CD14-positive monocyte (primary cell): ENCODE measurements around the gene PARP8. TPM values are rescaled to one million over a fixed set of nuclear protein-coding genes. Genes with fewer than 3 reads are reported as not detected.

Experiments
- DNase-seq, 3 donors: peaks; one replicate each; pipeline ENCODE4 v3.0.0-alpha.2; 2011 to 2022
- H2AFZ ChIP-seq: 2 replicates; pipeline ENCODE4 v1.6.0; 2012; ENCODE audit warnings: mild to moderate bottlenecking, low read depth, low read length, inconsistent platforms; ENCODE audit not compliant: insufficient read depth, poor library complexity, severe bottlenecking
- H3K27ac ChIP-seq, 2 donors: 1 replicate in 1 of 2; 2 replicates in 1 of 2; pipeline ENCODE4 v1.5.1; 2012 to 2013; ENCODE audit warnings: low read length in 2 of 2, control low read depth in 1 of 2, inconsistent platforms in 1 of 2, low read depth in 1 of 2, mild to moderate bottlenecking in 1 of 2
- H3K27me3 ChIP-seq, 2 donors: one replicate each; pipeline versions ENCODE4 v1.6.0 to v1.6.1; 2011 to 2013; ENCODE audit warnings: low read length in 2 of 2; ENCODE audit not compliant: control insufficient read depth in 2 of 2, insufficient read depth in 2 of 2
- H3K36me3 ChIP-seq, 2 donors: replicated peaks in 1 of 2; 1 replicate in 1 of 2; 2 replicates in 1 of 2; pipeline versions ENCODE4 v1.5.1 to v1.6.1; 2012 to 2013; ENCODE audit warnings: low read length in 2 of 2, control low read depth in 1 of 2, inconsistent platforms in 1 of 2, mild to moderate bottlenecking in 1 of 2; ENCODE audit not compliant: insufficient read depth in 2 of 2, control insufficient read depth in 1 of 2
- H3K4me1 ChIP-seq, 2 donors: 1 replicate in 1 of 2; 2 replicates in 1 of 2; pipeline versions ENCODE4 v1.5.1 to v1.6.1; 2012 to 2013; ENCODE audit warnings: low read length in 2 of 2, control low read depth in 1 of 2, inconsistent platforms in 1 of 2, mild to moderate bottlenecking in 1 of 2, moderate library complexity in 1 of 2; ENCODE audit not compliant: insufficient read depth in 2 of 2, control insufficient read depth in 1 of 2
- H3K4me2 ChIP-seq: replicated peaks from 2 replicates; pipeline ENCODE3; 2012; ENCODE audit warnings: low read length, moderate library complexity, mild to moderate bottlenecking; ENCODE audit not compliant: poor library complexity, severe bottlenecking; ENCODE audit errors: extremely low read depth
- H3K4me3 ChIP-seq, 3 experiments: fragments of 200-600 bp in 1 of 3; sonication (generic) in 1 of 3; replicated peaks in 1 of 3; 1 replicate in 2 of 3; 2 replicates in 1 of 3; pipeline ENCODE4 v1.5.1; 2011 to 2013; ENCODE audit warnings: low read length in 3 of 3, mild to moderate bottlenecking in 3 of 3, control low read depth in 2 of 3, low read depth in 2 of 3, inconsistent platforms in 1 of 3, moderate library complexity in 1 of 3
- H3K79me2 ChIP-seq: 2 replicates; pipeline ENCODE4 v1.6.0; 2012; ENCODE audit warnings: mild to moderate bottlenecking, control low read depth, inconsistent platforms, low read length, moderate library complexity; ENCODE audit not compliant: insufficient read depth
- H3K9ac ChIP-seq: 2 replicates; pipeline ENCODE4 v1.6.0; 2017; ENCODE audit warnings: low read length, mild to moderate bottlenecking; ENCODE audit not compliant: insufficient read depth, poor library complexity, severe bottlenecking
- H3K9me3 ChIP-seq, 2 donors: replicated peaks in 1 of 2; 1 replicate in 1 of 2; 2 replicates in 1 of 2; pipeline versions ENCODE4 v1.5.1 to v1.6.1; 2012 to 2013; ENCODE audit warnings: low read length in 2 of 2, control low read depth in 1 of 2; ENCODE audit not compliant: control insufficient read depth in 1 of 2, insufficient read depth in 1 of 2
- H4K20me1 ChIP-seq: 2 replicates; pipeline ENCODE4 v1.6.0; 2012; ENCODE audit warnings: mild to moderate bottlenecking, low read length, control low read depth, moderate library complexity; ENCODE audit not compliant: insufficient read depth
- H3K27ac Mint-ChIP-seq, 7 donors: one replicate each; pipeline ENCODE4 v1.8.0; 2020; ENCODE audit warnings: mild to moderate bottlenecking in 7 of 7, mixed read lengths in 7 of 7, moderate library complexity in 6 of 7, inconsistent platforms in 2 of 7
- H3K27me3 Mint-ChIP-seq, 3 donors: one replicate each; pipeline ENCODE4 v1.8.0; 2021 to 2022; ENCODE audit warnings: low read depth in 3 of 3, mild to moderate bottlenecking in 3 of 3, mixed read lengths in 3 of 3, moderate library complexity in 3 of 3, inconsistent platforms in 1 of 3
- H3K36me3 Mint-ChIP-seq, 2 donors: one replicate each; pipeline ENCODE4 v1.8.0; 2020; ENCODE audit warnings: mixed read lengths in 2 of 2, inconsistent platforms in 1 of 2, mild to moderate bottlenecking in 1 of 2
- H3K4me1 Mint-ChIP-seq: one replicate; pipeline ENCODE4 v1.8.0; 2020; ENCODE audit warnings: mild to moderate bottlenecking, mixed read lengths
- H3K4me3 Mint-ChIP-seq, 2 donors: one replicate each; pipeline ENCODE4 v1.8.0; 2020; ENCODE audit warnings: mild to moderate bottlenecking in 2 of 2, mixed read lengths in 2 of 2, moderate library complexity in 1 of 2
- H3K9me3 Mint-ChIP-seq, 7 donors: one replicate each; pipeline ENCODE4 v1.8.0; 2020 to 2022; ENCODE audit warnings: mixed read lengths in 7 of 7, mild to moderate bottlenecking in 6 of 7, moderate library complexity in 6 of 7, inconsistent platforms in 2 of 7
- CTCF ChIP-seq: fragments of 200-600 bp; IDR thresholded peaks from one replicate; pipeline ENCODE4 v1.8.0; 2022; ENCODE audit warnings: antibody characterized with exemption, mild to moderate bottlenecking
- WGBS: methylation state at CpG from one replicate; pipeline ENCODE4 v1.1.5; 2013; ENCODE audit warnings: missing lambda C conversion rate; ENCODE audit not compliant: insufficient coverage; 5-methylcytosine and 5-hydroxymethylcytosine counted together
- intact Hi-C, 2 donors: fragments of 100-400 bp; cut with micrococcal nuclease; formaldehyde crosslinking; loops; one replicate each; pipeline versions ENCODE4 v1.15.0 to v1.15.1; 2023
- polyA plus RNA-seq, 3 donors: library from polyadenylated mRNA; depleted of rRNA in 1 of 3; unstranded in 2 of 3; stranded (reverse) in 1 of 3; fragments of 300-500 nt in 2 of 3; fragments of >200 nt in 1 of 3; fragmentation: Illumina TruSeq in 2 of 3; gene quantifications; 1 replicate in 2 of 3; 2 replicates in 1 of 3; pipeline ENCODE4 v1.2.3, GENCODE V29; 2012 to 2021

The PARP8 gene
- polyA plus RNA-seq, 3 donors = 27.5 to 170 (median 40.6) TPM

- peak overlapping the region in 1 of 2 donors; percentile 65 for H3K4me3 Mint-ChIP-seq
- WGBS = no CpG with 5 or more reads among the region's 3 CpGs
- H3K27ac Mint-ChIP-seq = peak overlapping the region in 3 of 7 donors; percentile 63 to 85 (median 84)
- Histone ChIP-seq H3K9me3 (no peaks in the 10 kb centered on the region), H3K79me2 (peaks cover 100% of the 10 kb centered on the region), H4K20me1 (peaks cover 92% of the 10 kb centered on the region), H3K27ac (peak overlapping the region in 1 of 2 donors; percentile 80), H3K27me3 (no peaks in the 10 kb centered on the region), H3K4me3 (peak overlapping the region in 1 of 3 experiments; percentile 67), H2AFZ (no peak overlapping the region), H3K9ac (peak overlapping the region; percentile 28), H3K4me2 (peak overlapping the region; percentile 74), H3K36me3 (no peaks in the 10 kb centered on the region), H3K4me1 (peaks cover 9 to 24% of the 10 kb centered on the region in 2 donors)
- no peak for TF ChIP-seq CTCF
- intact Hi-C loops = loop anchor here in 1 of 2 donors (5.0 kb wide), 1 partner anchor 78 kb away; the partner anchor contains the start of gene PARP8
- H3K36me3 Mint-ChIP-seq = peaks cover 8 to 9% of the 10 kb centered on the region in 2 donors
- peaks cover 50% of the 10 kb centered on the region for H3K4me1 Mint-ChIP-seq
- H3K9me3 Mint-ChIP-seq = peaks cover 0 to 2% (median 0%) of the 10 kb centered on the region in 7 donors
- no peak for DNase-seq
- H3K27me3 Mint-ChIP-seq = no peaks in the 10 kb centered on the region
Measured at GRCh38 chr5:50745221-50745910, 78.9 kb downstream of the PARP8 start.

- no peak overlapping the region for H3K4me2 ChIP-seq
- H3K27ac ChIP-seq = peak overlapping the region in 1 of 2 donors; percentile 0
- WGBS = no CpG with 5 or more reads among the region's 2 CpGs
- peaks cover 12 to 15% of the 10 kb centered on the region in 2 donors for H3K36me3 Mint-ChIP-seq
- H3K4me3 Mint-ChIP-seq = no peak overlapping the region
- intact Hi-C loops = loop anchor here in 1 of 2 donors (5.0 kb wide), 1 partner anchor 82 kb away; the partner anchor contains the start of gene PARP8
- H3K27ac Mint-ChIP-seq = peak overlapping the region in 1 of 7 donors; percentile 51
- H3K9me3 Mint-ChIP-seq = peaks cover 0 to 2% (median 0%) of the 10 kb centered on the region in 7 donors
- TF ChIP-seq CTCF = no peak
- no peak for DNase-seq
- no peak overlapping the region for H3K9ac ChIP-seq
- no peak overlapping the region for H2AFZ ChIP-seq
- peaks cover 80% of the 10 kb centered on the region for H4K20me1 ChIP-seq
- peaks cover 0 to 4% of the 10 kb centered on the region in 2 donors for H3K36me3 ChIP-seq
- H3K4me1 ChIP-seq = peaks cover 6 to 20% of the 10 kb centered on the region in 2 donors
- no peaks in the 10 kb centered on the region for H3K27me3 ChIP-seq
- H3K4me1 Mint-ChIP-seq = peaks cover 29% of the 10 kb centered on the region
- H3K4me3 ChIP-seq = no peak overlapping the region
- H3K79me2 ChIP-seq = peaks cover 97% of the 10 kb centered on the region
- no peaks in the 10 kb centered on the region for H3K9me3 ChIP-seq
- no peaks in the 10 kb centered on the region for H3K27me3 Mint-ChIP-seq
Measured at GRCh38 chr5:50749181-50749580, 82.7 kb downstream of the PARP8 start.
